ENCODE data around the gene GALNS. TPM values are rescaled to one million over a fixed set of nuclear protein-coding genes. Genes with fewer than 3 reads are reported as not detected.
"Not testable (repeated sequence)": the region's sequence is repeated elsewhere in the genome, so short reads cannot be mapped to it uniquely, and the experiment has no call there.

Gene GALNS
- total RNA-seq, 1 donor from 2014 or later, result 5.7 TPM

DNA sequence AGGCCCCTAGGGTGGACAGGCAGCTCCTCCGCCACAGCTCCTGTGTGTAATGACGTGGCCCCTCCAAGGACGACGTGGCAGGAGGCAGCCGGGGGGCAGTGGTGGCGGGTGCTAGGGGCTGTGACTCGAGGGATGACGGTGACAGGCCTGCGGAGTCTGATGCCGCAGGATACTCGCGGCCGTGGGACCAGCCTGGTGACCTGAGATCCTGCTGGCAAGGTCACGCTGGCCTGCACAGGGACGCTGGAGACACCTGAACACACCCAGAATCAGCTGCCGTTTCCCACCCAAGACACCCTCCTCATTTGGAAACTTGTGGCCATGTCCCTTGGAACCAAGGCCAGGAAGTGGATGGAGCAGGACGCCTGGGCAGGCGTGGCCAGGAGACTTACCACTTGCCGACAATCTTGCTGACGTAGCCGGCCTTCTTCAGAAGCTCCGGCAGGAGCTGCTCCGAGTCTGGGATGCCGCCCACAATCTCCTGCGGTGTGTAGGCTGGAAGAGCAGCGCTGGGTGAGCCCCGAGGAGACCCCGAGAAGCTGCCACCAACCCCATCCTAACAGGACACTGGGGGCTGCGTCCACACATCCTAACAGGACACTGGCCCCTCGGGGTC lies 16.0 kb downstream of the GALNS start:
- DNase-seq (ENCODE audit: low spot score in 2 of 2) (peak in 1 of 2 donors; percentile 67), FAIRE-seq (no peak)

GRCh38 chr16:88839745-88840599 lies 16.8 kb downstream of the GALNS start:
- no peak for FAIRE-seq
- DNase-seq (ENCODE audit: low spot score in 2 of 2), result no peak

DNA sequence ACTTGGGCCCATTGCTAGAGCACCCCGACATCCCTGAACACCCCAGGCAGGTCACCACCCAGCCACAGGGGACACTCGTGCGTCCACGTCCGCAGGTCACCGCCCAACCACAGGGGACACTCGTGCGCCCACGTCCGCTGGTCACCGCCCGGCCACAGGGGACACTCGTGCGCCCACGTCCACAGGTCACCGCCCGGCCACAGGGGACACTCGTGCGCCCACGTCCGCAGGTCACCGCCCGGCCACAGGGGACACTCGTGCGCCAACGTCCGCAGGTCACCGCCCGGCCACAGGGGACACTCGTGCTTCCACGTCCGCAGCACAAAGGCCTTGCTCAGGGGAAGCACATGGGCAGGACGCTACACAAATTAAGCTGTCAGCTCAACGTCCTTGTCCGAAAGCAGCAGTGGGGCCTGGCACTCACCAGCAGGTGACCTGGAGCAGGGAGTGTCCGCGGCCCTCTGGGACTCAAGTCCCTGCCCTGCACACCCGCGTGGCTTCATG lies 17.7 kb downstream of the GALNS start:
- DNase-seq (ENCODE audit: low spot score in 2 of 2) (no peak), FAIRE-seq (no peak)

DNA sequence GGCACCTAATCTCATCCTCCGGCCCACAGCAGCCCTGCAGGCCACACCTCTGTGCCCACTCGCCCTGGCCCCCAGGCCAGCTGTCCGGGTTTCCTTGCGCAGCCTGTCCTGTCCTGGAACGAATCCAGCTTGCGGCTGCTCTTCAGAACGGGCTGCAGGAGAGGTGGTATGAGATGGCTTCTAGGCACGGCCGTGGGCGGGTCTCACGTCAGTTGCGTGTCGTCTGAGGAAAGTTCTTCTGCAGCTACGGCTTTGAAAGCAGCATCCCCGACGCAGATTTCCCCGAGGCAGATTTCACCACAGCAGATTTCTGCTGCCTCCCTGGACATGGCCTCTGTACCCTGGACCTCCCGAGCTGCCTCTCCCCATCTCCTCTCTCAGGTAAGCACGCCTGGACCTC lies 18.2 kb downstream of the GALNS start:
- FAIRE-seq (no peak), DNase-seq (ENCODE audit: low spot score in 2 of 2) (no peak)

DNA sequence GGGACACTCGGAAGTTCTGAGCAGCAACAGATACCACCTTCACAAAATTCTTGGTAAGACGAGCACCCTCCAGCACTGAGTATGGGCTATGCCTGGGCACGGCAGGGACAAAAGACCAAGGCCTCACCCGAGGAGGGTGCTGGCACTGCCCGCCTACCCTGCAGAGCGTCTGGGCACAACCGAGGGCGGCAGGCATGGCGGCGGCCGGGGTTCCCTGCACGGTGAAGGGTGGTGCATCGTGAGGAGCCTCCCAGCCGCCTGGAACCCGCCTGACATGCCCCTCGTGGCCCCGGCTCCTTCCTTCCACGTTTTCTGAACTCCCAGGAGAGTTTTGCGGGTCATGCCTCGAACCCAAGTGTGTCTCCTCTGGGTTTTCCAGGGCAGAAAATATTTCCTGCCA lies 18.9 kb downstream of the GALNS start:
- DNase-seq (ENCODE audit: low spot score in 2 of 2), result no peak

GRCh38 chr16:88836791-88837190 lies 20.0 kb downstream of the GALNS start:
- FAIRE-seq, result no peak
- no peak for DNase-seq (ENCODE audit: low spot score in 2 of 2)

More for the DNA sequence above, 18.9 kb downstream of the GALNS start:
- FAIRE-seq, result no peak

DNA sequence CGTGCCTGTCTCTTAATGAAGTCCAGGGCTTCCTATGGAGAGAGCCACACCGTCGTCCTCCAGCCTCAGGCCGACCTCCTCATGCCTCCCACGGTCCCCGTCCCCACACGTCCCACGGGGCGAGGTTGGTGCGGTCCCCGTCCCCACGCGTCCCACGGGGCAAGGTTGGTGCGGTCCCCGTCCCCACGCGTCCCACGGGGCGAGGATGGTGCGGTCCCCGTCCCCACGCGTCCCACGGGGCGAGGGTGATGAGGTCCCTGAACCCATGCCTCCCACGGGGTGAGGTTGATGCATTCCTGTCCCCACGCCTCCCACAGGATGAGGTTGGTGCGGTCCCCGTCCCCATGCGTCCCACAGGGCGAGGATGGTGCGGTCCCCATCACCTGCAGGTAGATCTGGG lies 20.9 kb downstream of the GALNS start:
- FAIRE-seq (no peak), DNase-seq (ENCODE audit: low spot score in 2 of 2) (no peak)

DNA sequence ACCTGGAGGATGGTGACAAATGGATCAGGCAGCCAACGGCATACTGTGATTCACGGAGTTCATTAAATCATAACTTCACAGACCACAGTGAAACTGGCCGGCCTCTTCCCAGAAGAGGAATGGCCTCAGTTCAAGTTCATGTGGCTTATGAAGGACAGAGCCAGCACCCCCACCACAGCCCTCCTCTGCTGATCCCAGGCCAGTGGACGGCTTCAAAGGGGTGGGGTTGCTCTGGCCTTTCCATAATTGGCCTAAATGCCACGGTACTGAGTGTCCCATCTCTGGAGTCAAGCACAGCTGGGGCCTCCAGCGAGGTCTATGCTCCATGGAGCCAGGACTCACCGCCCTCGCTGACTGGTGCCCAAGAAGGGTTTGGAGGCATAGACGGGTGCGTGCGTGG lies 21.4 kb downstream of the GALNS start:
- DNase-seq (ENCODE audit: low spot score in 2 of 2), result no peak
- FAIRE-seq, result no peak

DNA sequence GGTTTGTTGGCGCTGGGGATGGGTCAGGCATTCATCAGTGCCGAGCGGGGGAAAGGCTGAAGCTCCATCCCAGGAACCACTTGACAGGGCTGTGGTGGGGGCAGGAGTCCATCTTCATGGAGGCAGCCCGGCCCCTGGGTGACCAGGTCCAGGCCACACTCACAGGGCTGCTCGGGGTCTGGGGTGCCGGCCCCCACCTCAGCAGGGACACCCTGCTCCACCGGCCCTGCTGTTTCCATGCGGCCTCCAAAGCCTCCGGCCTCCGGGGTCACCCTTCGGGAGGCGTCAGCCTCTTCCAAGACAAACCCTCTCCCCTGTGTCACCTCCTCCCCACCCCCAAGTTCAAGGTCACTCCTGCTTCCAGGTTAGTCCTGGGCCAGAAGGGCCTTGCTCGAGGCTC lies 22.1 kb downstream of the GALNS start:
- FAIRE-seq, result no peak
- no peak for DNase-seq (ENCODE audit: low spot score in 2 of 2)

GRCh38 chr16:88833086-88833485 lies 23.7 kb downstream of the GALNS start:
- FAIRE-seq (no peak), DNase-seq (ENCODE audit: low spot score in 2 of 2) (no peak)

- DNase-seq (ENCODE audit: low spot score in 2 of 2), result no peak
- FAIRE-seq, result no peak
Observed at GRCh38 chr16:88831838-88832237, 24.9 kb downstream of the GALNS start.

DNA sequence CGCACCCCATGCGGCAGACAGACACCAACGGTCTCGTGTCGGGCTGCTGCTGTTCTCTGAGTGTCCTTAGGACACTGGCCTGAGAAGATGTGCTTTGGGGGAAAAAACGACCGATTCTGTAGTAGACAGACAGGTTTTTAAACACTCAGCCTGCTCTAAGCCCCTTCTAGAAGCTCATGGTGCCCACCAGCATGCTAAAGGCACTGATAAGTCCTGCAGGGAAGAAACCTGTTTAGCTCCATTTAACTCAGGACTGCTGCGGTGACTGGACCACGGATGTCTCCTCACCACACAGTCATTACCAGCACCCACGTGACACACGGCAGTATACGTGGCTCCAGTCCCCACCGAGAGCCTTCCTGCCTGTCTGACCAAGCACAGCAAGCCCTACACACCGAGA lies 26.0 kb downstream of the GALNS start:
- FAIRE-seq, result no peak
- no peak for DNase-seq (ENCODE audit: low spot score in 2 of 2)

DNA sequence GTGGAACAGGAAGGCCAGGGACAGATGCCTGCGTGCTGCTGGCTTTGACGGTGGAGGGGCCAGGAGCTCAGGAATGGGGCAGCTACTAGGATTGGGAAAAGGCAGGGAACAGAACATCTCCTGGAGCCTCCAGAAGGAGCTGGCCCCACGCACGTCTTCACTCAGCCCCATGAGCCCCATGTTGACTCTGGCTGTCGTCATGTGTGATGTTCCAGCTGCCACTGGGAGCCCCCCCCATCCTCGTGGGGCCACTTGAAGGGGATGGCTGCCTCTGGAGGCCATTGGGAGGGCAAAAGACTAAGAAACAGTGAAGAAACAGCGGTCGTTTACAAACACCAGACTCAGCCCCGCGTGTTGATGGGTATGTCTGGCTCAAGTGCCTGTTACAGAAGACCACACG lies 26.5 kb downstream of the GALNS start:
- FAIRE-seq (no peak), DNase-seq (ENCODE audit: low spot score in 2 of 2) (no peak)

DNA sequence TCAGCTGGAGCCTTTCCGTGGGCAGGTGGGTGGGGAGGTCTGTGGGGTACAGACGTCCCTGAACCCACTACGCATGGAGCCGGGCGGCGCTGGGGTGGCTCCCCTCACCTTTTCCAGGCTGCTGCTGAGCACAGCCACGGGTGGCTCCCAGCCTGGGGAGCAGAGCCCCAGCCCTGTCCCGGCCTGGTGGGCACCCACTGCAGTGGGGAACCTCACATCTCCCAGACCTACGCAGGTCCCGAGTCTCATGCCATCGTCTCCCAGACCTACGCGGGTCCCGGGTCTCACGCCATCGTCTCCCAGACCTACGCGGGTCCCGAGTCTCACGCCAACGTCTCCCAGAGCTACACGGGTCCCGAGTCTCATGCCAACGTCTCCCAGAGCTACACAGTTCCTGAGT lies 28.0 kb downstream of the GALNS start:
- DNase-seq (ENCODE audit: low spot score in 2 of 2) (no peak), FAIRE-seq (no peak)

GRCh38 chr16:88827727-88828126 lies 29.0 kb downstream of the GALNS start:
- DNase-seq (ENCODE audit: low spot score in 2 of 2) (no peak), FAIRE-seq (no peak)

DNA sequence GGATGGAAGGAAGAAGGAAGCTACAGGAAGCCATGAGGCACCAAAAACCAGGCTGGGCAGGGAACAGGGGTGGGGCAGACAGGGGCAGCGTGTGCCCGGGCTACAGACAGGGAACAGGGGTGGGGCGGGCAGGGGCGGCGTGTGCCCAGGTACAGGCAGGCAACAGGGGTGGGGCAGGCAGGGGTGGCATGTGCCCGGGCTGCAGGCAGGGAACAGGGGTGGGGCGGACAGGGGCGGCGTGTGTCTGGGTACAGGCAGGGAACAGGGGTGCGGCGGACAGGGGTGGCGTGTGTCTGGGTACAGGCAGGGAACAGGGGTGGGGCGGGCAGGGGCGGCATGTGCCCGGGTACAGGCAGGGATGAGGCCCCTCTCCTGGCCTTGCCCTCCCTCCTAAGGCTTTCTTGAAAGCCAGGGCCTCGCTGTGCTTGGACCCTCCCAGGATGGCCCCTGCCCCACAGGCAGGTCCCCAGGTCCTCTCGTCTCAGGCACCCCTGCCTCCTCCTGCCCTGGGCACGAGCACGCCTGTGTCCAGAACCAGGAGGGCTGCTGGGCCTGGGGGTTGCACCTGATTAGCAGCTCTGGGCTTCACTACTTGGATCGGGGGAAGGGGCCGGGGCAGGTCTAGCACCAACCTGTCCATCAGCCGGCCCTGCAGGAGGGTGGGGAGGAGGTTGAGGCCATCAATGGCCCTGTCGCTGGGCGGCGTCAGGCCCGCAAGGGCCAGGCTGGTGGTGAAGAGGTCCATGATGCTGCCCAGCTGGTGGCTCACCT lies 30.5 kb downstream of the GALNS start:
- no peak for FAIRE-seq

DNA sequence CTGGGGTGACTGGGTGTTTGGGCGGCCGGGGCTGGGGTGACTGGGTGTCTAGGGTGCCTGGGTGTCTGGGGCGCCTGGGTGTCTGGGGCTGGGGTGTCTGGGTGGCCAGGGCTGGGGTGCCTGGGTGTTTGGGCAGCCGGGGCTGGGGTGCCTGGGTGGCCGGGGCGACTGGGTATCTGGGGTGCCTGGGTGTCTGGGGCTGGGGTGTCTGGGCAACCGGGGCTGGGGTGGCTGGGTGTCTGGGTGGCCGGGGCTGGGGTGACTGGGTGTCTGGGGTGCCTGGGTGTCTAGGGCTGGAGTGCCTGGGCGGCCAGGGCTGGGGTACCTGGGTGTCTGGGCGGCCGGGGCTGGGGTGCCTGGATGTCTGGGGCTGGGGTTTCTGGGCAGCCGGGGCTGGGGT lies 31.6 kb downstream of the GALNS start:
- FAIRE-seq, result no peak
- DNase-seq (ENCODE audit: low spot score in 2 of 2), result no peak

More for the DNA sequence above, 30.5 kb downstream of the GALNS start:
- no peak for DNase-seq (ENCODE audit: low spot score in 2 of 2)

DNA sequence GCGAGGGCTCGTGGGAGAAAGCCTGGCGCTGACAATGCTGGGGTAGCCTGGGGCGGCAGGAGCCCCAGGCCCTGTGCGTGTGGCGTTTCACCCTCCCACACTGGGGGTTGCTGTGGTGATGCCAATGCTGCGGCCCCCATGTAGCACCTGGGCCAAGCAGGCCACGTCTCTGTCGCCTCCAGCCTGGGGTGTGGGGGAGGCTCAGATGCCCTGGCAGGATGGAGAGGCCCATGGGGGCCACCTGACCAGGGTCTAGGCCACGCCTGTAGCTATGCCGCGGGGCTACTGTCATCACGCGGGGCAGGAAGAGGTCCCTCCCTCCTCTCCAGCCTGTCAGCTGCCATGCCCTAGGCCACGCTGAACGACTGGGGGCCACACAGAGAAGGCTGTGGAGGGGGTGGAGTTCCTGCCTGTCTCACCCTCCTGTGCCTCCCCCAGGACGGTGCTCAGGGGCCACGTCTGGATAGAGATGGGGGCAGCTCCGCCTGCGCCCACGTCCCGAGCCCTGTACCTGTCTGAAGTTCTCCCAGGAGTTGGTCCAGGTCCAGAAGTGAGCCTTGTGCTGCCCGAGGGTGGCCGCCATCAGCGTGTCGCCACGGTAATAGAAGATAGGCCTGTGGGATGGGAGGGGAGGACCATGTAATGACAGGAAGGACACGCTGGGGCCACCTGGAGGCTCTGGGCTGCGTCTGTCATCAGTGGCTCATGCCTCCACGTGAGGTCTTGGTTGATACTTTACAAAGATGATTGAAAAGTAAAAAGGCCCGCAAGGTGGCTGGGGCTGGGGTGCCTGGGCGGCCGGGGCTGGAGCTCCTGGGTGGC lies 32.3 kb downstream of the GALNS start:
- no peak for FAIRE-seq
- no peak for DNase-seq (ENCODE audit: low spot score in 2 of 2)

GRCh38 chr16:88823646-88824045 lies 33.1 kb downstream of the GALNS start:
- FAIRE-seq; DNase-seq (ENCODE audit: low spot score in 2 of 2): not testable (repeated sequence)
